Testis (tissue), 2 donors: ENCODE results near the gene POLR2A.
"Not testable (repeated sequence)": the region's sequence is repeated elsewhere in the genome, so short reads cannot be mapped to it uniquely, and the experiment has no call there.

ENCODE experiments used
- POLR2A ChIP-seq: fragments of 450-650 bp; IDR thresholded peaks from one replicate; pipeline ENCODE4 v1.6.1; 2017; ENCODE audit warnings: antibody characterized with exemption, mild to moderate bottlenecking, moderate library complexity
- TF ChIP-seq, protein P1 (sequence below), 3 experiments: fragments of 450-650 bp in 2 of 3; fragments of 200-600 bp in 1 of 3; sonication (generic) in 1 of 3; IDR thresholded peaks; one replicate each; pipeline ENCODE4 v1.5.1; 2016 to 2019; ENCODE audit warnings: antibody characterized with exemption in 3 of 3, mild to moderate bottlenecking in 2 of 3, moderate library complexity in 1 of 3

DNA sequence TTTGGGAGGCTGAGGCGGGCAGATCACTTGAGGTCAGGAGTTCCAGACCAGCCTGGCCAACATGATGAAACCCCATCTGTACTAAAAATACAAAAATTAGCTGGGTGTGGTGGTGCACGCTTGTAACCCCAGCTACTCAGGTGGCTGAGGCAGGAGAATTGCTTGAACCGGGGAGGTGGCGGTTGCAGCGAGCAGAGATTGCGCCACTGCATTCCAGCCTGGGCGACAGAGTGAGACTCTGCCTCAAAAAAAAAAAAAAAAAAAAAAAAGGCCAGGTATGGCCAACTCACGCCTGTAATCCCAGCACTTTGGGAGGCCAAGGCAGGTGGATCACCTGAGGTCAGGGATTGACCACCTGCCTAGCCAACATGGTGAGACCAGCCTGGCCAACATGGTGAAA is 9.4 kb upstream of the POLR2A start:
- TF ChIP-seq, protein P1, sequence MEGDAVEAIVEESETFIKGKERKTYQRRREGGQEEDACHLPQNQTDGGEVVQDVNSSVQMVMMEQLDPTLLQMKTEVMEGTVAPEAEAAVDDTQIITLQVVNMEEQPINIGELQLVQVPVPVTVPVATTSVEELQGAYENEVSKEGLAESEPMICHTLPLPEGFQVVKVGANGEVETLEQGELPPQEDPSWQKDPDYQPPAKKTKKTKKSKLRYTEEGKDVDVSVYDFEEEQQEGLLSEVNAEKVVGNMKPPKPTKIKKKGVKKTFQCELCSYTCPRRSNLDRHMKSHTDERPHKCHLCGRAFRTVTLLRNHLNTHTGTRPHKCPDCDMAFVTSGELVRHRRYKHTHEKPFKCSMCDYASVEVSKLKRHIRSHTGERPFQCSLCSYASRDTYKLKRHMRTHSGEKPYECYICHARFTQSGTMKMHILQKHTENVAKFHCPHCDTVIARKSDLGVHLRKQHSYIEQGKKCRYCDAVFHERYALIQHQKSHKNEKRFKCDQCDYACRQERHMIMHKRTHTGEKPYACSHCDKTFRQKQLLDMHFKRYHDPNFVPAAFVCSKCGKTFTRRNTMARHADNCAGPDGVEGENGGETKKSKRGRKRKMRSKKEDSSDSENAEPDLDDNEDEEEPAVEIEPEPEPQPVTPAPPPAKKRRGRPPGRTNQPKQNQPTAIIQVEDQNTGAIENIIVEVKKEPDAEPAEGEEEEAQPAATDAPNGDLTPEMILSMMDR (IDR thresholded peaks at IDR 0.05): not testable (repeated sequence)
- TF ChIP-seq POLR2A: not testable (repeated sequence)
